WI38 (cell line): ENCODE data around the gene TSC2.
A peak's percentile ranks its signal among the peaks of the same experiment; 100 is the strongest.

ENCODE experiments used
- H3K4me3 ChIP-seq: 2 replicates; pipeline ENCODE4 v1.5.1; 2011; ENCODE audit warnings: low read depth, mild to moderate bottlenecking, control low read depth, low read length
- CTCF ChIP-seq: IDR thresholded peaks from 2 replicates; pipeline ENCODE4 v1.5.1; 2012; ENCODE audit warnings: low read depth, mild to moderate bottlenecking, control low read depth, low read length

Gene TSC2

GRCh38 chr16:2015117-2015946 lies 32.5 kb upstream of the TSC2 start:
- no peak for TF ChIP-seq CTCF
- no peak overlapping the region for H3K4me3 ChIP-seq

GRCh38 chr16:2015947-2016208 lies 31.9 kb upstream of the TSC2 start:
- H3K4me3 ChIP-seq, result no peak overlapping the region
- TF ChIP-seq CTCF, result no peak

GRCh38 chr16:2016407-2016922 lies 31.3 kb upstream of the TSC2 start:
- H3K4me3 ChIP-seq, result no peak overlapping the region
- peak; percentile 38; the same call in 1 of the 2 replicates for TF ChIP-seq CTCF

GRCh38 chr16:2019518-2019920 lies 28.3 kb upstream of the TSC2 start, which contains the start of gene NPW:
Gene NPW (plus strand): TSS chr16:2019785.
- no peak for TF ChIP-seq CTCF
- no peak within 1 kb of the TSS for H3K4me3 ChIP-seq

- no peak for TF ChIP-seq CTCF
- no peak overlapping the region for H3K4me3 ChIP-seq
Measured at GRCh38 chr16:2019921-2020831, 27.6 kb upstream of the TSC2 start.

GRCh38 chr16:2022723-2023091 lies 25.1 kb upstream of the TSC2 start:
- peak overlapping the region; percentile 42 for H3K4me3 ChIP-seq
- no peak for TF ChIP-seq CTCF
